GM19025 (cell line): ENCODE results near the gene XPC.
"Not testable (repeated sequence)": the region's sequence is repeated elsewhere in the genome, so short reads cannot be mapped to it uniquely, and the experiment has no call there.

Experiments used
- ATAC-seq: cut with Tn5 transposase; IDR thresholded peaks from one replicate; pipeline ENCODE4 v1.9.1; 2021; ENCODE audit warnings: mild to moderate bottlenecking, low read depth, moderate library complexity; ENCODE audit not compliant: unreplicated experiment

The XPC gene

DNA sequence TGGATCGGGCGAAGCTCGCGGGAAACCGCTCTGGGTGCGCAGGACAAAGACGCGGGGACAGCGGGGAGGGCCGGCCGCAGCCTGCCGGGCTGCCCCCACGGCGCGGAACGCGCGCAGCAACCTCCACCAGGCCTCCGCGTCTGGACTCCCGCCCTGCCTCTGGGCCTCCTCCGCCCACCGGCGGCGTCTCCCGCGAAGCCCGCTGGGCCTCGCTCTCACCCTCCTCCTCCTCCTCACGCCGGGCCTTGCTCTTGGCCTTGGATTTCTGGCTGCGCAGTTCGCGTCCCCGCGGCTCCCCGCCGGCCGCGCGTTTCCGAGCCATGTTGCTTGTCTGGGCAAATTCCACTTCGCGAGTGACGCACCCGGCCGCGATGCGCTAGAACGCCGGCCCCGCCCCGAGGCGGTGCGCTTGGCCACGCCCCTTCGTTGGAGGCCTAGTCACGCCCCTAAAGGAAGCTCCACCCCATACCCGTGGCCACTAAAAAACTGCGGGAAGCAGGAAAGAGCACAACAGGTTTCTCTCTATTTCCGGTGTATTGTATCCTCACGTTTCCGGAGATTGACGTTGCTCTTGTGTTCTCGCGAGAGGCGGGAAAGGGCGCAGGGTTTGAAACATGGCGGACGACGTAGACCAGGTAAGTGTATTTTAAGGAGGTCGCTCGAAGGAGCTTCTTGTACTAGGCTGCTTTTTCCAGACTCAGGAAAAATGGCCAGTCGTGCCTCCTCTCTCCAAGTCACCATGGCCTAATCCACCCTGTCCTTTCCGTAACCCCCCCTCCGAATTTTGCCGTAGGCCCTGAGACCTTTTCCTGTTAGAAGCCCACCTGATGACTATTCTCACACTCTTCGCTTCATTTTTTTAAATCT, at the start of gene XPC, which contains the start of gene LSM3:
Gene XPC, minus strand, starts transcription at position 355 of the 867 bp plus-strand sequence. Its CDS starts 33 bp downstream, at position 322.
Gene LSM3, plus strand, starts transcription at position 571 of the 867 bp plus-strand sequence. Its CDS starts 44 bp downstream, at position 615.
- peak; percentile 90 for ATAC-seq

DNA sequence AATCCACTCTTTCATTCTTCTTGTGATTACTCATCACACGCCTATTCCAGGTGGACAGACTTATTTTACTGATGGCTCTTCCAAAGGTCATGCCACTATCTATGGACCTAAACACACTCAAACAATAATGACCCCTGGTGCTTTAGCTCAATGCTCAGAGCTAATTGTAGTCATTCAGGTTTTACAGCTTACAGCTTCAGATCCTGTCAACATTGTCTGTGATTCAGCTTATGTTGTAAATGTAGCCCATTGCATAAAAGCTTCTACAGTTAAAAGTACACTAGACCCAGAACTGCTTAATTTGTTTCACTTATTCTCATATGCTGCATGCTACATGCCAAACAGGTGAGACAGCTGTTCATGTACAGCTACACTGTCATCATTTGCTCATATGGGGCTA, 49.5 kb upstream of the XPC start:
- no peak for ATAC-seq

GRCh38 chr3:14226351-14226750, 48.0 kb upstream of the XPC start:
- not testable (repeated sequence) for ATAC-seq

GRCh38 chr3:14225421-14225820, 47.0 kb upstream of the XPC start:
- no peak for ATAC-seq

DNA sequence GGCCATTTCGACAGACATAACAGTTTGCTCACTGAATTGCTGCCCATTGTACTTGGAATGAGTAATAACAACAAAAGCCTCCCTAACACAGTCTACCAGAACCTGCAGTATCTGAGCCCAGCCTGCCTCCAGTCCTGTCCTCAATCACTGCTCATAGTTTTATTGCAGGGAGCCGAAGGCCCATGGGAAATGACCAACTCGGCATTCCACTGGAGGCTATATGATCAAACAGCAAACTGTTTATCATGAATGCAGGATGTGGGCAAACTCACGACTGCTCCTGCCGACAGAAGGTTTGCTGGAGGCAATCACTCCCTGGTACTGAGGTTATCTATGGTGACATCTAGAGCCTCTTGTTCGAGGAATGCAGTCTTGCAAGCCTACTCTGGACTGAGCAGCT, 46.5 kb upstream of the XPC start:
- ATAC-seq, result no peak

- no peak for ATAC-seq
Observed at GRCh38 chr3:14223595-14223994, 45.2 kb upstream of the XPC start.

DNA sequence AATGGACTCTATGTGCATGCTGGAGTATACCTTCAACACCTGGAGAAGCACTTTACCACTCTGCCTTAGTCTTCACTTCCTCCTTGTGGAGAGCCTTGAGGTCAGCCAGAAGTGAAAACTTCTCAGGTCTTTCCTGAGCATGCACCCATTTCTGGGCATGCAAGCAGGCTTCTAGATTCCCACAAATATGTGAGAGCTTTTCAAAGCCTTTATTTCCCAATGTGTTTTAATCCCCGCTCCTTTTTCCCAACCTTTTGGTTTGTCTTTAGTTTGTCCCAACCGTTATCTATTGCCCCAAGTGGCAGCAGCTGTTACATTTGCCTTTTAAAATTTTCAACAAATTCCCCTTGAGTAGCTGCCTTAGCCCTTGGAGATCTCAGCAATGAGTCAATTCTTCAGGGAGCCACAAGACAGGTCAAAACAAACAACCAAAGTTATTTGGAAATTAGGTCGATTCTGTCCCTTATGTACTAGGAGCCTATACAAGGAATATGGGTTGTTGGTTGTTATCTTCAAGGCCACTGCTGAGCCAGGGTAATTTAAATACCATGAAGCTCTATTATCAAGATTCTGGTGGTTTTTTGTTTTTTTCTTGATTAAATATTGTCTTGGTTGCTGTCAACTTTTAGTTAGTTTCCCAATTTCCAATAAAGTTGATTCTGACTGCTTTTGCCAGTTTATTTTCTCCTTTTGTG, 44.6 kb upstream of the XPC start:
- ATAC-seq, result no peak

DNA sequence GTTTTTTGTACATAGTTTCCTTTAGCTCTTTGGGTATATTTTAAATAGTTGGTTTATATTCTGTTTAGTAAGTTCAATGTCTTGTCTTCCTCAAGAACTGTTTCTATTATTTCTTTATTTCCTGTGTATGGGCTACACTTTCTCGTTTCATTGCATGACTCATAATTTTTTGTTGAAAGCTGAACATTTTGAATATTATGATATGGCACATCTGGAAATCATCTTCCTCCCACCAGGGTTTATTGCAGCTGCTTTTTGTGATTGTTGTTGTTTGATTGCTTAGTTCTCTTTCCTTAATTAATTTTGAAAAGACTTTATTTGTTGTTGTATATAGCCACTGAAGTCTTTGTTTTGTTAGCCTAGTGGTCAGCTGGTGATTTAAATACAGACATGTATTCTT, 44.1 kb upstream of the XPC start:
- ATAC-seq, result no peak

- ATAC-seq, result no peak
Observed at GRCh38 chr3:14221902-14222301, 43.5 kb upstream of the XPC start.

GRCh38 chr3:14220933-14221332, 42.5 kb upstream of the XPC start:
- ATAC-seq, result no peak

DNA sequence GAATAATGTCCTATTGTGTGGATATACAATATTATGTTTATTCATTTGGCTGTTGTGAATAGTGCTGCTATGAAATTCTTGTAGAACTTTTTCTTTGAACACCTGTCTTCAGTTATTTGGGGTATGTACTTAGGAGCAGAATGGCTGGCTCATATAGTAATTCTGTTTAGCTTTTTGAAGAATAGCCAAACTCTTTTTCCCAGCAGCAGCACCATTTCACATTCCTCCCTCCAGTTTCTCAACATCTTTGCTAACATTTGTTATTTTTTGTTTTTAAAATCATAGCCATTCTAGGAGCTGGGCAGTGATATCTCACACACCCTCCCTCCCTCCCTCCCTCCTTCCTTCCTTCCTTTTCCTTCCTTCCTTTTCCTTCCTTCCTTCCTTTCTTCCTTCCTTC, 40.0 kb upstream of the XPC start:
- ATAC-seq, result no peak

DNA sequence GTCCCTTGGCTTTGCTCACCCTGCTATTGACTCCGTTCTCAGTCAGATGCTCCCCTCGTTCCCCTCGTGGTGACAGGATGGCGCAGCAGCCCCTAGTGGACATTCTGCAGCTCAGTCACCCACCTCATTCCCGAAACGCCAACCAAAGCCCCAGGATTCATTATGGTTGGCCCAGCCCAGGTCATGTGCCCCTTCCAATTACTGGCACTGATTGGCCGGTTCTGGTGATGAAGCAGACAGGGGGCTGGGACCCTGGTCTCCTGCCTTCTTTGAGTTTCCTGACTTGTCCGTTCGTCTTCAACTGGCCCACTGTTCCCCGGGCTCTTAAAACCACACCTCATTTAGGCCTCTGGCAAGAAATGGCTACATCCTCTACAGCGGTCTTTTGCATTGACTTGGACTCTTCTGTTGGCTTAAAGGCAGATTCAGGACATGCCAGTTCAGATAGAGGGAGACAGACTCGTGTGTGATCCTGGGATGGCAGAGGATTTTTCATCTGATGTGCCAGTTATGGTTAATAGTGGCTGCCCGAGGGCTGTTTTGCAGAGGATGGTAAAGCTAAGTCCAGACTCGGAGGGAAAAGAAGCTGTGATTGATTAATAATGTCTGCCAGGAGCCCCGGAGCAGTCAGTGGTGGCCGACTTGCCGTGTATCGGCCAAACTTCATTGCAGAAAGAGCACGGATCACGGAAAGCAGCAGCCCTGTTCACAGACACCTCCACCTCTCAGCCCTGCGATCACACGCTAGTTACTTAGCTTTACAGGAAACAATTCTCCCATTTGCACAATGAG, 38.1 kb upstream of the XPC start:
- ATAC-seq, result peak; percentile 91

- no peak for ATAC-seq
Observed at GRCh38 chr3:14214764-14215163, 36.4 kb upstream of the XPC start.

DNA sequence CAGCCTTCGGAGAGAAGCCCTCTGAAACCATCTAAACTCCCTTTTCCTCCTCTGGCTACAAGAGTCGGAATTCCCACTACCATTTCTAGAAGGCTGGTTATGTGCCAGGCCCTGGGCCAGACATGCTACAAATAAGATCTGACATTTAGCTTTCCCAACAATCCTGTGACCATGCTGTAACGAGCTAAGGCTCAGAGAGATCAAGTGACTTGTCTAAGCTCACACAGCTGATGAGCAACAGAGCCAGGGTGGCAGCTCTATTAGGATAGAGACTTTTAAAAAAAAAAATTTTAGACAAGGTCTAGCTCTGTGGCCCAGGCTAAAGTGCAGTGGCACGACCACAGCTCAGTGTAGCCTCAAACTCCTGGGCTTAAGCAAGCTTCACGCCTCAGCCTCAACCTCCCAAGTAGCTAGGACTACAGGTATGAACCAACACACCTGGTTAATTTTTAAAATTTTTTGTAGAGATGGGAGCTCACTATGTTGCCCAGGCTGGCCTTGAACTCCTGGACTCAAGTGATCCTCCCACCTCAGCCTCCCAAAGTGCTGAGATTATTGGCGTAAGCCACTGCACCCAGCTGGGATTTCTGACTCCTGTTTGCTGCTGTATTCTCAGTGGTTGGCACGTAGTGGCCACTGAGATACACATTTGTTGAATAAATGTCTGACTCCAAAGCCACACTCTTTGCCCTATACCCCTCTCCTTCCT, 34.8 kb upstream of the XPC start:
- ATAC-seq, result no peak

DNA sequence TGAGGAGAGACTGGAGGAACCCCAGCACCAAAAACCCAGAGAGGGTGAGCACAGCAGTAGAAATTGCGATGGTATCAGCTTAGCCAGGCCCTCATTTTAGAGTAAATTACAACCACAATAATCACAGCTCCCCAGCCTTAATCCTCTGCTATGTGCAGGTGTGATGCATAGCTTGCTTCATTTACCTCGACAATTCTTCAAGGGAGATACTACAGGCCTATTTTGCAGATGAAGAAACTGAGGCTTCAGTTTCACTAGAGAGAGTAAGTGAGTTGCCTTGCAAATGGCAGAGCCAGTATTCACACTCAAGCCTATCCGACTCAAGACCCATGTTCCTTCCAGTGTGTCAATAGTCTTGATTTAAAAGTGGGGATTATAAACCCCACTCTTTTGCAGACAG, 33.6 kb upstream of the XPC start:
- no peak for ATAC-seq

DNA sequence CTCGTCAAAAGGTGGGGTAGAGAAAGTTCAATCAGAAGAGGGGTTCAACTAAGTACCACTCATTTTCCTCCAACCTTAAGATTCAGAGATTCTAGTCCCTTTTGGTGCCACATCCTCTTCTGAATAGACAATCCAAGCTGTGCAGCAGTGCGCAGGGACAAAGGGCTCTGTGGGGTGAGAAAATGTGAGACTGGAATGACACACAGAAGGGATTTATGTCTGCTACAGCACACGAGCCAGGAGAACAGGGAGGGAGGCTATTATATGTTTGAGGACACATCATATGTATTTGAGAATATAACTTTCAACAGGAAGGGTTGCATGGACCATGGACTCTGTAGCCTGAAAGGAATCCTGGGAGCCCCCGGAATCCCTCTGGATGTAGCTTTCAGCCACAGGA, 33.2 kb upstream of the XPC start:
- no peak for ATAC-seq

- ATAC-seq, result no peak
Observed at GRCh38 chr3:14210843-14211594, 32.6 kb upstream of the XPC start.

DNA sequence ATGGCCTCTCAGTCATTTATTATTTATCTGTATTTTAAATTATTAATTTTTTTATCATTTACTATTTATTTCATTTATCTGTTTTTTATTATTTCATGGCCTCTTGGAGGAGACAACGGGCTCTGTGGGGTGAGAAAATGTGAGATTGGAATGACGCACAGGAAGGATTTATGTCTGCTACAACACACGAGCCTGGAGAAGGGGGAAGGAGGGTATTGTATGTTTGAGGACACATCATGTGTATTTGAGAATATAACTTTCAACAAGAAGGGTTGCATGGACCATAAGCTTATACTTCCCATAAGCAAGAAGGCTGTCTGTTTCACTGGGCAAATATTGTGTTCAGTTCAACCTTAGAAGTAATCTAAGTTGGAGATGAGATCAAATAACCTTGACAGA, 31.9 kb upstream of the XPC start:
- no peak for ATAC-seq

GRCh38 chr3:14209581-14210289, 31.3 kb upstream of the XPC start:
- ATAC-seq, result no peak
